Measurements from ENCODE around the gene MARCHF3. TPM values are rescaled to one million over a fixed set of nuclear protein-coding genes. Genes with fewer than 3 reads are reported as not detected.

MARCHF3 gene
- total RNA-seq, 6 experiments from 2014 or later: 0.33 to 4.3 (median 0.77) TPM

- intact Hi-C loops (cut with DNase I): no loop called here
- H3K4me1 ChIP-seq: no peaks in the 10 kb centered on the region
- H3K27me3 ChIP-seq: no peaks in the 10 kb centered on the region
- no peak overlapping the region for H3K27ac ChIP-seq
- no peaks in the 10 kb centered on the region for H3K36me3 ChIP-seq
- TF ChIP-seq POLR2A (IDR thresholded peaks at IDR 0.05) (no peak), CTCF (IDR thresholded peaks at IDR 0.05) (no peak)
- H3K9me3 ChIP-seq: no peaks in the 10 kb centered on the region
- no peak for ATAC-seq
- no peak for DNase-seq
- H3K4me3 ChIP-seq: no peak overlapping the region
- WGBS (ENCODE audit: insufficient coverage, low coverage, low lambda C conversion rate, missing lambda C conversion rate): 91% methylated on average over 2 of the region's 3 CpGs
Measured at GRCh38 chr5:126995039-126995438, 35.3 kb downstream of the MARCHF3 start.

GRCh38 chr5:126994485-126994884, 35.9 kb downstream of the MARCHF3 start:
- no peak for DNase-seq
- TF ChIP-seq POLR2A (IDR thresholded peaks at IDR 0.05) (no peak), CTCF (IDR thresholded peaks at IDR 0.05) (no peak)
- intact Hi-C loops (cut with DNase I): no loop called here
- Histone ChIP-seq H3K27ac (no peak overlapping the region), H3K27me3 (no peaks in the 10 kb centered on the region), H3K9me3 (no peaks in the 10 kb centered on the region), H3K4me3 (no peak overlapping the region), H3K36me3 (no peaks in the 10 kb centered on the region), H3K4me1 (no peaks in the 10 kb centered on the region)
- ATAC-seq: no peak
- 77% methylated on average over 4 of the region's 4 CpGs for WGBS (ENCODE audit: insufficient coverage, low coverage, low lambda C conversion rate, missing lambda C conversion rate)

GRCh38 chr5:126988021-126988569, 42.3 kb downstream of the MARCHF3 start:
- Histone ChIP-seq H3K36me3 (no peaks in the 10 kb centered on the region), H3K27me3 (no peaks in the 10 kb centered on the region), H3K4me1 (no peaks in the 10 kb centered on the region), H3K9me3 (no peaks in the 10 kb centered on the region), H3K27ac (no peak overlapping the region), H3K4me3 (no peak overlapping the region)
- intact Hi-C loops (cut with DNase I): no loop called here
- WGBS (ENCODE audit: insufficient coverage, low coverage, low lambda C conversion rate, missing lambda C conversion rate): 41% methylated on average over 3 of the region's 3 CpGs
- no peak for DNase-seq
- no peak for ATAC-seq
- TF ChIP-seq CTCF (IDR thresholded peaks at IDR 0.05) (no peak), POLR2A (IDR thresholded peaks at IDR 0.05) (no peak)

GRCh38 chr5:126987271-126987899, 43.0 kb downstream of the MARCHF3 start:
- WGBS (ENCODE audit: insufficient coverage, low coverage, low lambda C conversion rate, missing lambda C conversion rate): 86% methylated on average over 3 of the region's 4 CpGs
- Histone ChIP-seq H3K27ac (no peak overlapping the region), H3K4me3 (no peak overlapping the region), H3K4me1 (no peaks in the 10 kb centered on the region), H3K36me3 (no peaks in the 10 kb centered on the region), H3K27me3 (no peaks in the 10 kb centered on the region), H3K9me3 (no peaks in the 10 kb centered on the region)
- ATAC-seq: no peak
- TF ChIP-seq POLR2A (IDR thresholded peaks at IDR 0.05): no peak
- no peak for TF ChIP-seq CTCF (IDR thresholded peaks at IDR 0.05)
- DNase-seq: no peak
- intact Hi-C loops (cut with DNase I): no loop called here

All from right lobe of liver (tissue), 6 donors.